Activated T-cell treated with anti-CD3 and anti-CD28 coated beads for 4 hours (primary cell): ENCODE data around the gene OSBPL2.
A peak's percentile ranks its signal among the peaks of the same experiment; 100 is the strongest.

Experiments used
- DNase-seq: peaks from one replicate; pipeline ENCODE4 v3.0.0-alpha.2; 2020

The OSBPL2 gene

DNA sequence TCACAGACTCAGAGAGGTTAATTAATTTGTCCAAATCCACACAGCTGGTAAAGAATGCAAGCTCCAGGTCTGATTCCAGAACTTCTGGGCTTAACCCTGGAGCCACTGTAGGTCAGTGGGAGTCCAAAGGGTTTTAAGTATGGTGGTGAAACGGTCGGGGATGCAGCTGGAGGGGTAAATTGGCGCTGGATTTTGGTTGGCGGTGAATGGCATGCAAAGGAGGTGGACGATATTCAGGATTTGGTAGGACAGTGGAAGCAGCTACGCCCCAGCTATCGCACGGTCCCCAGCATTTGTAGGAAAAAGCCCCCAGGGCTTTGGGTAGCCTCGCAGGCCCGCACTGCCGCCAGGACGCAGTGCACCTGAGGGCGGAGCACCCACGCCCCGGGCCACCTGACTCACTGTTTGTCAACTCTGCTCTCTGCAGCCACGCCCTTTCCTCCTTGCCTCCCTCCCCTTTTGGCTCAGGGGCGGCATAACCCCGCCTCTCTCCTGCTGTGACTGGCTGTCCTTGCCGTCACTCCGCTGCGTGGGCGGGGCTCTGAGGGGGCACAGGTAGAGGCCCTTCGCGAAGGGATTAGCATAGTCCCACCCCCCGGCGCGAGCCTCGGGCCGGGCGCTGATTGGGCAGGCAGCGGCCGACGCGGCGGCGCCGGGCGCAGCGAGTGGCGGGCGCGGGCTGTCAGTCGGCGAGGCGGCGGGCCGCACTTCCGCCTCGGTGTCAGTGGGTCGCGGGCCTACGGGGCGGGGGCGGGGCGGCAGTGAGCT lies at the start of gene OSBPL2:
TSS of gene OSBPL2 (plus strand) at position 721 of the 768 bp plus-strand sequence. CDS start 17,664 bp downstream, outside the sequence.
- DNase-seq, result peak; percentile 100

- no peak for DNase-seq
Observed at GRCh38 chr20:62190639-62191411, 47.5 kb upstream of the OSBPL2 start.

GRCh38 chr20:62191781-62192559 lies 46.4 kb upstream of the OSBPL2 start:
- no peak for DNase-seq

DNA sequence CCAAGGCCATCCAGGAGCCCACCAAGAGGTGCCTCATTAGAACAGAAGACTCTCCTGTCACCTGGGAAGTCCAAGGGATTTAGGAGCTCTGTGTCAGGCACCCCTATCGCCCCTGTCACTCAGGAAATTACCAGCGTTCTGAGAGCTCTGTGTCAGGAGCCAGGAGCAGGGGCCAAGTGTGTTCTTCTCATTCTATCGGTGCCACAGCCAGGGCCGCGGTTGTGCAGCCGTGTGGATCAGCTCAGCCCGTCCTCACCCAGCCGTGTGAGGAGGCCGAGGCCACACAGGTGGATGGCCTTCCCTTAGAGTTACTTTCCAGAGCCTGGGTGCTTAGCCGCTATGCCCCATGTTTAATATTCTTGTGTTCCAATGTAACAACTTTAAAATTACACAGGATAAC lies 45.7 kb upstream of the OSBPL2 start:
- DNase-seq, result no peak

DNA sequence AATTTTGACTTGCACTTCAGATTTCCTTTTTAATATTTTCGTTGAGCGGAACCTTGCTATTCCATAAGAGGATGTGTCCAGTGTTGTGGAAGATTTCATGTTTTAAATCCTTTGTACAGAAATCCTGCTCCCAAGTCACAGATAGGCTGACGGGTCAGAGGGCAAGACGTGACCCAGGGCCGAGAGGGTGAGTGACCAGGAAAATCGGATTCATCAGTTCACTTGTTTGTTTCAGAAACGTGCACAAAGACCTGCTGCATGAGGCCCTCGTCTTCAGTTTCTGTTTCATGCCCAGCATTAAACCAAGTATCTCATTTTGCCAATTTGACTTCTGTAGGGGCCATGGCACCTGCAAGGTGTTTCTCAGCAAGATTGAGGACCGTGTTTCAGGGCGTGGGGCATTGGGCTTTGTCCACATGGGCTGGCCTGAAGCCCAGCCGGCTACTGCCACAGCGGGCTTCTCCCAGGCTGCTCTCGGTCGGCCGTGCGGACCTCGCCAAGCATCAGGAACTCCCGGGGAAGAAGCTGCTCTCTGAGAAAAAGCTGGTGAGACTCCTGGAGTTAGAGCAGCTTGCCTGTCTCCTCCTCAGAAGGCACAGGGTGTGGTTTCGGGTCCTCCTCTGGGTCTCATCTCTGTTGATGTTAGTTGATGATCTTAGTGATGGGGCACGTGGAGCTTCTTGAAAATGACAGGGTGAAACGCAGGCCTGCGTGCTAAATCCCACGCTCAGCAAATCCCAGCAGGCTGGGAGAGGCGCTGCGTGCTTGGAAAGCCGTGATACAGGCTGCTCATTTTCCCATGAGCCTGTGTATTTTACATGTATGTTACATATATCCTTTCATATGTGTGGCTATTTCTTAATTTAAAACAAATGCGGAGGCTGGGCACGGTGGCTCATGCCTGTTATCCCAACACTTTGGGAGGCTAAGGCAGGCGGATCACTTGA lies 45.0 kb upstream of the OSBPL2 start:
- DNase-seq, result no peak

GRCh38 chr20:62195075-62195405 lies 43.3 kb upstream of the OSBPL2 start:
- DNase-seq, result no peak

DNA sequence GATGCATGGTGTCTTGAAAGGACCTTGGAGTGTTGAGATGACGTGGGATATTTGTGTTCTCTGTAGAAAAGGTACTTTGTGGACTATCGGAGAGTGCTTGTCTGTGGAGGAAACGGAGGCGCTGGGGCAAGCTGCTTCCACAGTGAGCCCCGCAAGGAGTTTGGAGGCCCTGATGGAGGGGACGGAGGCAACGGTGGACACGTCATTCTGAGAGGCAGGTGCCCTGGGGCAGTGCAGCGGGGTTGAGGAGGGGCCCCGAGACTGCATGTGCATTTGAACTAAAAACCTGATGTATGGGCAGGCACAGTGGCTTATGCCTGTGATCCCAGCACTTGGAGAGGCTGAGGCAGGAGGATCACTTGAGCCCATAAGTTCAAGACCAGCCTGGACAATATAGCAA lies 42.6 kb upstream of the OSBPL2 start:
- no peak for DNase-seq

DNA sequence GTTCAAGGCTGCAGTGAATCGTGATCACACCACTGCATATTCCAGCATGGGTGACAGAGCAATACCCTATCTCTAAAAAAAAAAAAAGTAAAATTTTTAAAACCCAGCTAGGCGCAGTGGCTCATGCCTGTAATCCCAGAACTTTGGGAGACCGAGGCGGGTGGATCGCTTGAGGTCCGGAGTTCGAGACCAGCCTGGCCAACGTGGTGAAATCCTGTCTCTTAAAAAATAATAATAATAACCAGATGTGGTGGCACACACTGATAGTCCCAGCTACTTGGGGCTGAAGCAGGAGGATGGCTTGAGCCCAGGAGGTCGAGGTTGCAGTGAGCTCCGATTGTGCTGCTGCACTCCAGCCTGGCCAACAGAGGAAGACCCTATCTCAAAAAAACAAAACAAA lies 42.0 kb upstream of the OSBPL2 start:
- no peak for DNase-seq

GRCh38 chr20:62197311-62197710 lies 41.0 kb upstream of the OSBPL2 start:
- no peak for DNase-seq

DNA sequence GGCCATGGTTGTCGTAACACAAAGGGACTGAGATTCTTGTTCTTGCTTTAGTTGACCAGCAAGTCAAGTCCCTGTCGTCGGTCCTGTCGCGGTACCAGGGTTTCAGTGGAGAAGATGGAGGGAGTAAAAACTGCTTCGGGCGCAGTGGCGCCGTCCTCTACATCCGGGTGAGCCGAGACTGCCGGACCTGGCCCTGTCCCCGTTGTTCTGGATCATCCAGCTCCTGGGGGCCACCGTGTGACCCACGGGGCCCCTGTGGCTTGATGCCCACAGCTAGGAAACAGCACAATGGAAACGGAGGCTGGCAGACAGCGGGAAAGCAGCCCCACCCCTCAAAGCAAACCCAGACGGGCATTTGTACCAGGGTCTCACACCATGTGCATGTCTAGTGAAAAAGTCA lies 40.5 kb upstream of the OSBPL2 start:
- DNase-seq, result no peak

GRCh38 chr20:62198496-62198895 lies 39.8 kb upstream of the OSBPL2 start:
- DNase-seq, result no peak

DNA sequence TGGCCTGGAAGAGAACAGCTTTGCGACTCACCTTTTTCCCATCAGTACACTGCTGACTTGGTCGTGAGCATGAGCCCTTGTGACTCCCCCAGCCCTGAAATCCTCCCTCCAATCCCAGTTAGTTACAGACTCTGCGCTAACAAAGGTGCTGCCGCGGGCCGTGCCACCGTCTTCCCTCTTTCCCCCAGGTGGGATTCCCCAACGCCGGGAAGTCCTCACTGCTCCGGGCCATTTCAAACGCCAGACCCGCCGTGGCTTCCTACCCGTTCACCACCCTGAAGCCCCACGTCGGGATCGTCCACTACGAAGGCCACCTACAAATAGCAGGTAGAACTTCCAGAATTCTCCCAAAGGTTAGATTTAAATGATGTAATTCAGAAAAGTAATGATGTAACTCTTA lies 39.4 kb upstream of the OSBPL2 start:
- no peak for DNase-seq

DNA sequence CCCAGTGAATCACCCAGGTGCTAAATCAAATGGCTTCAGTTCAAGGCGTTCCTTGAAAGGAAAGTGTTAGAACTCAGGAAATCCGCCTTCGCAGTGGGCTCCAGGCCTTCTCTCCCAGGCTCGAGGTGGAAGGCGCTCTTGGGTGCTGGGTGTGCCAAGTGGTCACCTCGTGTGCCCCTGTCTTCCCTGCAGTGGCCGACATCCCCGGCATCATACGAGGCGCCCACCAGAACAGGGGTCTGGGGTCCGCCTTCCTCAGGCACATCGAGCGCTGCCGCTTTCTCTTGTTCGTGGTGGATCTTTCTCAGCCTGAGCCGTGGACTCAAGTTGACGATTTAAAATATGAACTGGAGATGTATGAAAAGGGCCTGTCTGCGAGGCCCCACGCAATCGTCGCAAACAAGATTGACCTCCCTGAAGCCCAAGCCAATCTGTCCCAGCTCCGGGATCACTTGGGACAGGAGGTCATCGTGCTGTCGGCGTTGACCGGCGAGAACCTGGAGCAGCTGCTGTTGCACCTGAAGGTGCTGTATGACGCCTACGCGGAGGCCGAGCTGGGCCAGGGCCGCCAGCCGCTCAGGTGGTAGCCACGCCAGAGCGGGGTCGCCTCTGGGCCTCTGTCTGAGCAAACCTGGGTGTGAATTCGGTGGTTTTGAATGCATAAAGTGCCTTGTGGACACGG lies 37.7 kb upstream of the OSBPL2 start:
- no peak for DNase-seq

- DNase-seq, result no peak
Observed at GRCh38 chr20:62201173-62202082, 36.9 kb upstream of the OSBPL2 start.

- no peak for DNase-seq
Observed at GRCh38 chr20:62202083-62202395, 36.3 kb upstream of the OSBPL2 start.

- DNase-seq, result no peak
Observed at GRCh38 chr20:62202676-62203377, 35.5 kb upstream of the OSBPL2 start.

- no peak for DNase-seq
Observed at GRCh38 chr20:62203378-62204030, 34.8 kb upstream of the OSBPL2 start.

- no peak for DNase-seq
Observed at GRCh38 chr20:62205618-62206387, 32.5 kb upstream of the OSBPL2 start.

- DNase-seq, result no peak
Observed at GRCh38 chr20:62206388-62206775, 31.9 kb upstream of the OSBPL2 start.
